Keratinocyte (primary cell): Measurements from ENCODE around the gene ERBB4.

ENCODE experiments used
- EZH2 ChIP-seq: IDR thresholded peaks from one replicate; pipeline ENCODE4 v1.6.1; 2012; ENCODE audit warnings: inconsistent platforms, mild to moderate bottlenecking, low read length, moderate library complexity
- TF ChIP-seq, protein P1 (sequence below), 3 experiments: IDR thresholded peaks in 1 of 3; conservative IDR thresholded peaks in 1 of 3; optimal IDR thresholded peaks in 1 of 3; 2 replicates in 2 of 3; 3 replicates in 1 of 3; pipeline versions ENCODE3 to v1.5.1; 2011; ENCODE audit warnings: low read length in 3 of 3, mild to moderate bottlenecking in 3 of 3, moderate library complexity in 2 of 3, control low read depth in 1 of 3, inconsistent platforms in 1 of 3; ENCODE audit not compliant: insufficient read depth in 2 of 3; ENCODE audit errors: extremely low read depth in 1 of 3

GRCh38 chr2:212208467-212208866 lies 330.1 kb downstream of the ERBB4 start:
- no peak for TF ChIP-seq EZH2
- TF ChIP-seq, protein P1, sequence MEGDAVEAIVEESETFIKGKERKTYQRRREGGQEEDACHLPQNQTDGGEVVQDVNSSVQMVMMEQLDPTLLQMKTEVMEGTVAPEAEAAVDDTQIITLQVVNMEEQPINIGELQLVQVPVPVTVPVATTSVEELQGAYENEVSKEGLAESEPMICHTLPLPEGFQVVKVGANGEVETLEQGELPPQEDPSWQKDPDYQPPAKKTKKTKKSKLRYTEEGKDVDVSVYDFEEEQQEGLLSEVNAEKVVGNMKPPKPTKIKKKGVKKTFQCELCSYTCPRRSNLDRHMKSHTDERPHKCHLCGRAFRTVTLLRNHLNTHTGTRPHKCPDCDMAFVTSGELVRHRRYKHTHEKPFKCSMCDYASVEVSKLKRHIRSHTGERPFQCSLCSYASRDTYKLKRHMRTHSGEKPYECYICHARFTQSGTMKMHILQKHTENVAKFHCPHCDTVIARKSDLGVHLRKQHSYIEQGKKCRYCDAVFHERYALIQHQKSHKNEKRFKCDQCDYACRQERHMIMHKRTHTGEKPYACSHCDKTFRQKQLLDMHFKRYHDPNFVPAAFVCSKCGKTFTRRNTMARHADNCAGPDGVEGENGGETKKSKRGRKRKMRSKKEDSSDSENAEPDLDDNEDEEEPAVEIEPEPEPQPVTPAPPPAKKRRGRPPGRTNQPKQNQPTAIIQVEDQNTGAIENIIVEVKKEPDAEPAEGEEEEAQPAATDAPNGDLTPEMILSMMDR (optimal IDR thresholded peaks at IDR 0.05 in 1 of 3, IDR thresholded peaks at IDR 0.05 in 1 of 3, conservative IDR thresholded peaks at IDR 0.05 in 1 of 3; ENCODE audit: extremely low read depth in 1 of 3, insufficient read depth in 2 of 3, low read length in 3 of 3), result no peak
